ENCODE data around the gene ANKRD23.
"Not testable (repeated sequence)": the region's sequence is repeated elsewhere in the genome, so short reads cannot be mapped to it uniquely, and the experiment has no call there.

The ANKRD23 gene

GRCh38 chr2:96876269-96877041 lies 32.6 kb upstream of the ANKRD23 start:
- no peak for DNase-seq

GRCh38 chr2:96875498-96876268 lies 31.9 kb upstream of the ANKRD23 start:
- DNase-seq, result no peak

GRCh38 chr2:96874198-96874831 lies 30.5 kb upstream of the ANKRD23 start:
- no peak for DNase-seq

- no peak for DNase-seq
Observed at GRCh38 chr2:96873651-96874096, 29.9 kb upstream of the ANKRD23 start.

GRCh38 chr2:96872591-96873349 lies 28.9 kb upstream of the ANKRD23 start:
- DNase-seq, result no peak

- peak; percentile 40 for DNase-seq
Observed at GRCh38 chr2:96870626-96871255, 26.9 kb upstream of the ANKRD23 start.

GRCh38 chr2:96869822-96870625 lies 26.2 kb upstream of the ANKRD23 start, which contains the start of gene SEMA4C:
TSS of gene SEMA4C (minus strand) at chr2:96870080. CDS start at chr2:96867886, 2,194 bp downstream.
- peak; percentile 31 for DNase-seq

- no peak for DNase-seq
Observed at GRCh38 chr2:96869281-96869821, 25.5 kb upstream of the ANKRD23 start.

GRCh38 chr2:96868555-96869280 lies 24.9 kb upstream of the ANKRD23 start:
- peak; percentile 67 for DNase-seq

- no peak for DNase-seq
Observed at GRCh38 chr2:96867756-96868554, 24.1 kb upstream of the ANKRD23 start.

GRCh38 chr2:96866986-96867755 lies 23.4 kb upstream of the ANKRD23 start:
- no peak for DNase-seq

GRCh38 chr2:96866586-96866985 lies 22.8 kb upstream of the ANKRD23 start:
- no peak for DNase-seq

- DNase-seq, result no peak
Observed at GRCh38 chr2:96866149-96866548, 22.3 kb upstream of the ANKRD23 start.

GRCh38 chr2:96865654-96866053 lies 21.8 kb upstream of the ANKRD23 start:
- no peak for DNase-seq

- DNase-seq, result no peak
Observed at GRCh38 chr2:96864343-96865091, 20.7 kb upstream of the ANKRD23 start.

GRCh38 chr2:96863575-96864342 lies 19.9 kb upstream of the ANKRD23 start:
- DNase-seq, result no peak

GRCh38 chr2:96863056-96863455 lies 19.2 kb upstream of the ANKRD23 start:
- not testable (repeated sequence) for DNase-seq

Measured in NCI-H1105 (cell line).